ENCODE results near the gene CNTNAP2.

The CNTNAP2 gene

DNA sequence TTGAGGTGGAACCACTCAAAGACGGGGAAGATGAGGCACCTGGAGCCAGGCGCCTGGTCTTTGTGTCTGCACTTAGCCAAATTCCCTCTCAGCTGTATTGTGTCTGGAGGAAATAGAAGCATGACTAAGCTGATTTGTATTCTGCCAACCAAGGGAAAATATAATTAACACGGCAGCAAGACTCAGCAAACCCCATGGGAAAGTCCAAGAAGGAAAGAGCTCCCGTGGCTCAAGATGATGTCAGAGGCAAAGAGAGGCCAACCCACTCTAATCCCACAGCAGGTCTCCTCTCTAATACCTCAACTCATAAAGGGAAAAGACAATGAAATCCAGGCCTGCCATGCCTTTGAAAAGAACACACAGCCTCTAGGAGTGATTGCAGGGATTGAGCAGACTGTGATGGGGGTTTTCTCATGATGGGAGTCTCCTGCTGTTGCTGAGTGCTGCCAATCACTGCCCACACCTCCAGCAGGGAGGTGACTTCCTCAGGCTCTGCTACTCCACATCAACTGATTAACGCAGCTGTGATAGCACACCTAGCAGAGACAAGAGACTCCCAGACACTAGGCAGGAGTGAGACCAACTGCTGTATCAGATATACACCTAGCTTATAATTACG, 2218.5 kb downstream of the CNTNAP2 start:
- DNase-seq, result no peak

DNA sequence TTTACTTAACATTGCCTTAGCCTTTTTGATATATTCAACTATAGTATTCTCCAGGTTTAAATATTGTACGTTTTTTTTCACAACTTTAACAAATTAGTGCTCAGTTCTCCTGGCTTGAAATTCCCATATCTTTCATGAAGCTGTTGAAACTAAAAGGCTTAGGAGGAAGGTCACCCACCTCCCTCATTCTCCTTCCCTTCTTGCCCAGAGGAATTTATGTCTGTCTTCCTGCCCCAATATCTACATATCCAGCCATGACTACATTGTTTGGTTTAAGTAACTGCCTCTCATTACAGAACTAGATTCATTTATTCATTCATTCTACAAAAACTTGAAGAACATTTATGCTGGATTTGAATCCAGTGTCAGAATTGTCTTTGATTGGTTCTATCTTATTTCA, 2219.2 kb downstream of the CNTNAP2 start:
- no peak for DNase-seq

DNA sequence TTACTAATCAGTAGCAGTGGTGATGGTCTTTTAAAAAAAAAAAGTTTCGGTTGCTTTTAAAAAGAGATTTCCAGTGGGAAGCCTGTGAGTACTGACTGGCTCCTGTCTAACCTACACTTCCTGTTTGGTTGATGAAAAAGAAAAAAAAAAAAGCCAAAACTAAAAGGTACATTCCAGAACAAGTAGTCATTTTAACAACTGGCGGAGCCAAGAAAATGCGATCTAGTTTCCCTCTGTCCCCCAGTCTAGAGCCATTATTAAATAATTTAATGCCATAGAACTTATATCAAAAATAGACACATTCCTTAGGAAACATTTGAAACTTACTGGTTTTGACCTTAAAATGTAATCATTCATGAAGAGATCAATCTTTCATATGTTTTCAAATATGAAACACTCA, 2219.8 kb downstream of the CNTNAP2 start:
- no peak for DNase-seq

DNA sequence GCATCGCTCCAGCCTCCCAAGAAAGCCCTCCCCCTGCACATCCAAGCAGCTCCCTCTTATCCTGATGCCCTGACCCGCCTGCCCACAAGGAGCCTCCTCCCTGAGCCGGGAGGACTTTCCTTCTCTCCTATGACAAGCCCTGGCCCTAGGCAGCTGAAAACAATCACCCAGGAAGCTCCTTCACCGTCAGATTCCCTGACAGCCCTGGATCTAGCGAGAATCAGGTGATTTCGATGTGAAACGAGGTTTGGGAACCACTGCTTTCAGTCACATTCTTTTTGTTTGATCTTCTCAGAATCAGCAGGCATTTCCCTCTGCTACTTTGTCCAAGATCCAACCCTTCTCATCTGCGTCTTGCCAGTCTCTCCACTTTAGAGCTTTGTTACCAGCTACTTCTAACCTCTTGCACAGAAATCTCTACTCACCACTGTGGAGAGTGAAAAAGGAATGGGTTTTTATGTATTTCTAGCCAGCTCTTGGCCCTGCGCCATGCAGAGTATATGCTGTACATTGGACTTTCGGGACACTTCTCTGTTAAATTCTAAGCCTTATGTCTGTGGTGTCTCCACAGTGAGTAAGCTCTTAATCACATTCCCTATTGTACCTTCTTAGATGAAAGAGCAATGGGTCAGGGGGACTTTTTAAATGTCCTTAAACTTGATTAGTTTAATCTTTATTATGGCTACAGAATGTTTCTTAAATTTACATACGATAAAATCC, 2220.8 kb downstream of the CNTNAP2 start:
- DNase-seq, result no peak

DNA sequence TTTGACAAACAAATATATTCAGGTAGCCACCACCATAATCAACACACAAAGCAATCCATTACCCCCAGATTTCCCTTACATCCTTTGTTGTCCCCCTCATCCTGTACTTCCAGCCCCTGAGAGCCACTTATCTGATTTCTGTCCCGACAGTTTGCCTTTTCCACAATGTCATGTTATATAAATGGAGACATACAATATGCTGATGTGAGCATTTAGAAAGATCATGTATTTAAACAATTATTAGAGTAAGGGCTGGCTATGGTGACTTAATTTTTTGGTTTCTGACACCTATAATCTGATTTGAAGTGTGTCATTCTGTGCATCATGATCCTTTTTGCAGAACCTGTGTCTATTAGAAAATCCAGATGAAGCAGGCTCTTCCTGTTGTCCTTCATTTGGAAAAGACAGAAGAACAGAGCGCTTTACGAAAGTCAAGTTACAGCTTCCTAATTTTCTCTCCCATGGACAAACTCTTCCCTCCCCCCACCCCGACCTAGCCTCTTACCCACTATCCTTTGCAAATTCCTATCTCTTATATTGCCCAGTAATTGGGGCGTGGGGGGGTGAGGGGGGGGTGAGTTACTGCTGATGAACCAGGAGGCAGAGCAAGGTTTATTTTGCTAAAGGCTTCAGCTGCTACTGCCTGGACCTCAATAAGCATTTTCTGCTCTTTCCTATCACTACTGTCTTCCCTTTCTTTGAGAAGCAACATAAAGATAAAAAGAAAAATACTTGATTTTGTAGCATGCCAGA, 2221.6 kb downstream of the CNTNAP2 start:
- no peak for DNase-seq

DNA sequence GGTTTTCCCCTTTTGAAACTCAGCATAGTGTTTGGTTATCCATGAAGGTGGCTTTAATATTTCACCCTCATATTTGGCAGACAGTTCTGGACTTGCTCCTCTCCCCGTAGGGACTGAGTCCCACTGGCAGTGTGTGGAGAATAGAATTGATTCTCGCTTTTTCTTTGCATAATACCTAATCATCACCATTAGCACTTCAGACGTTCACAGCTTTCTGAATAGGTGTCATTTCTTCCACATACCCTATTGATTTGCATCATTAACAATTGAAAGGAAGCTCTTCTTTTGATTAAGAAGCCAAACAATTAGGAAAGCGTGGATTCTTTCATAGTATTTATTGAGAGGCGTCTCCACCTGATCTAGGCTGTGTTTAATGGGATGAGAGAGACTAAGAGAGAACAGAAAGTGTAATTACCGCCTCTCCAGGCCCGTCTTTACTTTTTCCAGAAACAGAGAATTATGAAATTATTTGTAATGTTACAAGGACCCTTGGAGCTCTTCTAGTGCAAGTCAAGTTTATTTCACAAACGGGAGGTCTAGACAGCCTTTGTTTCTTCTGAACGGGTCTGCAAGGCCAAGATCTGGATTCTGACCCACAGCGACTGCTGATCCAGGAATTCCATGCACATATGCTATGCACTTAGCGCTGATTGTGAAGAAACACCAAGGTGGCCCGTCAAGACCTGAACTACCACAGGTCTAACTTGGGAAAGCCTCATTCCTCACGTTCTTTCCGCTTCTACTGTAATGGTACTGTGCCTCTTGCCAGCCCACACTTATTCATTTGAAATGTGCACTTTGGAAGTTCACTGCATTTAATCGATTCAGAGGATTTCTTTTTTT, 2224.1 kb downstream of the CNTNAP2 start:
- no peak for DNase-seq

DNA sequence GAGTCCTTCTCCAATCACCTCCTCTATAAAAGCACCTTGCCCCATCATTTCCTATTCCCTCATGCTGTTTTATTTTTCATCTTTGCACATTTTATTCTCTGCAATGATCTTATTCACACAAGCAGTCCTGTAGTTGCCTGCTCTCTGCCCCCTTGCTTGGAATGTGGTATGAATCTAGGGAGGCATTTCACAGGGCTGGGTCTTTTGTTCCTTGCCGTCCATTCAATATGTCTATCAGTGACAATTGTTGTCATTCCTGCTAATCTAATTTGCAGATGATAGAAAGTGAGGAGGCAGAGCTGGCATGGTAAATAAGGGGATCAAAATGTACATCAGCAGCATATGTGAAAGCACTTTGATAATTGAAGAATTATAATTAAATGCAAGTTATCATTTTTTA, 2227.8 kb downstream of the CNTNAP2 start:
- DNase-seq, result no peak

DNA sequence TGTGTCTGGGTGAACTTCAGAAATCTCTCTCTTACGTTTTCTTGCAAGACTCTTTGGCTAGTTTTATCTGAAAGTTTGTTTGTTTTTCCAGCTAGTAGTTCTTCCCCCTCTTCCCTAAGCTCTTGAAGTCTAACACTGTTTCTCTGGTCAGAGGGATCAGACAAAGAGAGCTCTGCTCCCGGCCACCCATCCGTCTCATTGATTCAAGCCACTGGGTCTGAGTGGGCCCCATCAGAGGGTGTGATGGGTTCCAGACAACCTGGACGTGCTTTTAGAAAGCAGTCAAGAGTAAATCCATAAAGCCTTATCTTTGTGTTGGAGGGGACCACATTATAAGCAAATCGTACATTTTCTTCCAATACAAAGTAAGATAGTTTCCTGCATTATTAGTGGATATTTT, 2231.4 kb downstream of the CNTNAP2 start:
- no peak for DNase-seq

DNA sequence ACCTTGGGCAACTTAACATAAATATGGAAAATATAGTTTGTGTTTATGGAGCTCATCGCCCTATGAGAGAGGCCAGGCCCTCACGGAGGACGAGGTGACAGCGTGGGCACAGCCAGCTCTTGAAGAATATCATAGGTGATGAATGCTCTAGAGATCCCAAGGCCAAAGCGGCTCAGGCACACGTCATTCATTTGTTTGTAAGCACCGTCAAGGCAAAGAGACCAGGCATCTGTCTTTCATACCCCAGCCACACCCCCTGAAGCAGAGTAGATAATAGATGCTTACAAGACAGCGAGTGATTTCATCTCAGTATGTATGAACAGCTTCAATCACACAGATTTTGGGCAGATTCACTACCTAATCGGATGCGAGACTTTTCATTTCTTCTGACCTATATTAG, 2231.9 kb downstream of the CNTNAP2 start:
- no peak for DNase-seq

DNA sequence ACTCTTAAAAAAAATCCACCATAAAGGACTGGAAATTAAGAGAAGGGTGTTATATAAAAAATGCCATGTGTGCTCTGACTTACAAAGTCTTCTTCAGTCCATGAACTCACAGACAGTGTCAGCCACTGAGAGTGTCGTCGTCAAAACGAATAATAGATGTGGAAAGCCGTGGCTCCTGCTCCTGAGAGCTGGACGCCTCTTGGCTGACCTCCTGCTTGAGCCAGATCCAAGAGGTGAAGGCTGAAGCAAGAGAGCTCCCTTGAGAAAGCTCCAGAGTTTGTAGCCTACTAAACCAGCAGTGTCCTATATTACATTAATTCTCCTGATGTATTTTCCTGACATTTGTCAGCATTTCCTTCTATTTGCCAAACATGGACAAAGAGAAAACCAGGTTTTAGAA, 2239.7 kb downstream of the CNTNAP2 start:
- no peak for DNase-seq

DNA sequence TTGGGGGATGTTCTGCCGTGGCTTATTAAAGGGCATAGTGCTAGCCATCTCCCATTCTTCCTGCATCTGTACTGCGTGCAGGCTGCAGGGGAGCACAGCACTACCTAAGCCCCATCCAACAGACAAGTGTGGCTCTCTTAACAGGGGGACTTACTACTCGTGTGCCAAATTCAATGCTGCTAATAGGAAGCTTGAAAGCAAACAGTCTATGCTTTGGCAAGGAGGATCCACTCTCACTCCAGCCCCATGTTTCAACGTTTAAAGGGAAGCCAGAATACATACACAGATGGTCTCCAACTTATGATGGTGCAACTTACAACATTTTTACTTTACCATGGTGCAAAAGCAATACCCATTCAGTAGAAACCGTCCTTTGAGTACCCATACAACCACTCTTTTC, 2245.9 kb downstream of the CNTNAP2 start:
- no peak for DNase-seq

DNA sequence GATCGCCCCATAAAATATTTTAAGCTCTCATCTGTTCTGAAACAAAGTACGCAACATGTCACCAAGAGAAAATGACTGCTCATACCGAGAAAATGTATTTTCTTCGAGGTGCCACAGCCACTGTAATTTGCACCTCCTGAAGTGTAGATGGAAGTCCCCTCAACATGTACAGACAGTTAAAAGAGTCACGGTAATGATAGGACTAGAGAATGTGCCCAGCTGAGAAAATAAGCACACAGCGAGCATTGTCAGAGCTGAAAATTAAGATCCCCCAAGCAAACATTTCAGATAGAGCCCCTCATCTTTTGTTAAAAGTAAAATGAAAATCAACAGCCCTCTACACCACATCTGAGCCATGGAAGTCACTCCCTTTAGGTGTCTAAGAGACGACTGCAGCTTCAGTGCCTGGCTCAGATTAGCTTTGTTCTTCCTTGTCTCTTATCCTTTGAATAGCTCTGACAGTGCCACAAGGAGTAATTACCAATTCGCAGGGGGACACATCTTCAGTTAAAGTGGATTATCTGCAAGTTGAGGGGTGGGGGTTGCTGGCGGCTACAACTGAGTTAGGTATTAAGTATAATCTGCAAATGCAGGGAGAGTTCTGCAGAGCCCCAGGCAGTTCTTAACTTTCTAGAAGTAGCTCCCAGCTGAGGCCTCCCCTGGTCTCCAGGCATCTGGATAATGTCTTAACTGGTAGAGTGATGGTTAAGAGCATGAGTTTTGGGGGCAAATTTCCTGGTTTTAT, 2251.3 kb downstream of the CNTNAP2 start:
- no peak for DNase-seq

DNA sequence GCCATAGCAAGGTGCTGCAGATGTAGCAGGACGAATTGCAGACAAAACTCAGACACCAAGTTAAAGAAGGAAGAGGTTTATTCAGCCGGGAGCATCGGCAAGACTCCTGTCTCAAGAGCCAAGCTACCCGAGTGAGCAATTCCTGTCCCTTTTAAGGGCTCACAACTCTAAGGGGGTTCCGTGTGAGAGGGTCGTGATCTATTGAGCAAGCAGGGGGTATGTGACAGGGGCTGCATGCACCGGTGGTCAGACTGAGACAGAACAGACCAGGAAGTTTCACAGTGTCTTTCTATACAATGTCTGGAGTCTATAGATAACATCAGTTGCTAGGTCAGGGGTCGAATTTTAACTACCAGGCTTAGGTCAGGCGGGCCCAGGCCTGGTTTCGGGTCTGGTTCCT, 2252.0 kb downstream of the CNTNAP2 start:
- no peak for DNase-seq

DNA sequence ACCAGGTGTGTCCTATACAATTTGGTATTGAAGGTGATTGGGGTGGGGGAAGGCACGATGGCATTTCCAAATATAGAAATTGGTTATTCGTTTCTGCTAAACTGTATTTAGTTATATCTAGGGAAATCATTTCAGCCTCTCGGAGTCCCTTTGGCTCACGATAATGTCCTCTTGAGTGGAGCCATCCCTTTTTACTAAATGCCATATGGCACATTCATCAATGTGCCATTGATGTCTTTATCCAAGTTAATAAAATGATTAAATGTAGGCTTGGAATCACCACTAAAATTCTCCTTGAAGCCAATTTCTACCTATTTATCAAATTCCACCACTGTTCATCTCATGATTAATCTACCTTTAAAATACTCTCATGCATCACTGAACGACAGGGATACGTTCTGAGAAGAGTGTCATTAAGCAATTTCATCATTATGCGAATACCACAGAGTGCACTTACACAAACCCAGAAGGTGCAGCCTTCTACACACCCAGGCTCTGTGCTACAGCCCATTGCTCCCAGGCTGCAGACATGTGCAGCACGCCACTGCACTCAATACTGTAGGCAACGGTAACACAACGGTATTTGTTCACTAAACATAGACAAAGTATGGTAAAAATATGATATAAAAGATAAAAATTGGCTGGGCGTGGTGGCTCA, 2254.8 kb downstream of the CNTNAP2 start:
- DNase-seq, result no peak

DNA sequence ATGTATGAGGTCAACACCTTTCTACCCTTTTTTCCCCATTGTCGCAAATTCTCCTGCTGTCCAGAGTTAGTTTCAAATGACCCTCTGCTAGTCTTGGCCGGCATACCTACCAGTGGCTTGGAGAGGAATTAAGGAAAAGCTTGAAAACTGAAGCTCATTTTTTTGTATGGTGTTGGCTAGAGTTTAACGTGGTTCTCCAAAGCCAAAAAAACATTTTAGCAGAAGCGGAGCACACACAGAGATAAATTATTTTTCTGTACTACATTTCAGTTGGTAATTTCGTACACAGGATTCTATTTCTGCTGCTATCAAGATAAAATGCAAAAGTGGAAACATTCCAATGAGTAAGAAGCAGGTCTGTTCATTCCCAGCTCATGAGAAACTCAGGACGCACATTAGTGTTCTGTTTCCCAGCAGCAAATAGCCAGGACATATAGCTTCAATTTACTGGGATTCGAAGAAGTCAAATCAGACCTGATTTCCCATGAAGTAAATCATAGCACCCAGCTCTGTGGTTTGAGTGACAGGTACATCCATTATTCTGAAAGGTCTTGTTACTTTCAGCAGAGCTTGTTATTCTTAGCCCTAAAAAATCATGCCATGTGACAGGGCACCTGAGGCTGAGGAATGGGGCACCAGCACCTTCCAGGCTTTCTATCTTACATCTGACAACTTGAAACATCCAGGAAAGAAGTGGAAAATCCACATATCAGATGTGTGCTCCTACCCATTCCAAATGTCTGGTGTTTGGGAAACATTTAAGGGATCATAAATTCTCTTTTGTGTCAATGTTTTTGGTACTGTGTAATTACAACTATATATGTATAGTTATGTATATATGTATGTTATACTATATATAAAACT, 2258.0 kb downstream of the CNTNAP2 start:
- no peak for DNase-seq

DNA sequence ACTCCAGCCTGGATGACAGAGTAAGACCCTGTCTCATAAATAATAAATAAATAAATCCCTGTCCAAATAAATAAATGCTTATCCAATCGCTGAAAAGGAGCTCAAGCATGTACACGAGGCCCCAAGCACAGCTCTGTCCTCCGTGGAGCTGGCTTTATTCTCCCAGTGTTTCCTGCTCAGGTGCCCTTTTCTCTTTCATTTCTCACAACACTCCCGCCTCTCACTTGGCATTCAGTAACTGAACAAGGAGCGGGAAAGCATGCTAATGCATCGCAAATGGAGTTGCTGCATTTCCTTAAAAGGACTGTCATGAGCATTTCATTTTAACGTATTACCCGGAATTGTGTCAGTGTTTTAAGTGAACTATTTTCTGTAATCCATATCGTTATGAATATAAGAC, 2263.1 kb downstream of the CNTNAP2 start:
- DNase-seq, result no peak

DNA sequence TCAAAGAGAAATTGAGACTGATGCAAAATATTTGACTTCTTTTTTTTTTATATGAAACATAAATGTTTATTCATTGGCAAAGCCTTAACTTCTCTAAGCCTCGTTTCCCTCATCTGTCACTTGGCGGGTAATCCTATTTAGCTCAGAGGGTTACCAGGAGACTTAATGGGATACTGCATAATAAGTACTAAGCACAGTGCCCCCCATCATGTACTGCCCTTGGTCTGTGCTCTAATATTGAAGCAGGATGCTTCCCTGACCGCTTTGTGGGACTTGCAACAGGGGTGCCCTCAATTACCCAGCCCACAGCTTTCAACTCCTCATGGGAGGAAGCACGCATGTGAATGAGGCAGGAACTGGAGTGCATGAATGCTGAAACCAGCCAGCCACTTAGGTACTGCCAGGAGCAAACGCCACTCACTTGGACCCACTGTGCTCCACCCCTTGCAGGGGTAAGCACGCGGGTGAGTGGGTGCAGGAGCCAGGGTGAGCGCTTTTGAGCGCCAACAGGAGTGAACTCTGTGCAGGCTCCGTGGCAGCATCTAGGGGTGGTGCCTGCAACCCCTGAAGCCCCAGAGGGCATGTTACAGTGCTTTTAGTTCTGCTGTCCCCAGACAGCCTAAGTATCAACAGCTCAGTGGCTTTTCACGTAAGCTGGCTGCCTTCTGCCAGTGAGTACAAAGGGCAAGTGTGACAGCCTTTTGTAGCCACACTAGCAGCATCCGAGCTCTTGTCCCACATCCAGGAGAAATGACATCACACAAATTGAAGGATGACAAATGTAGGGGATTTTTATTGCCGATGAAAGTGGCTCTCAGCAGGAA, 2264.2 kb downstream of the CNTNAP2 start:
- DNase-seq, result no peak

DNA sequence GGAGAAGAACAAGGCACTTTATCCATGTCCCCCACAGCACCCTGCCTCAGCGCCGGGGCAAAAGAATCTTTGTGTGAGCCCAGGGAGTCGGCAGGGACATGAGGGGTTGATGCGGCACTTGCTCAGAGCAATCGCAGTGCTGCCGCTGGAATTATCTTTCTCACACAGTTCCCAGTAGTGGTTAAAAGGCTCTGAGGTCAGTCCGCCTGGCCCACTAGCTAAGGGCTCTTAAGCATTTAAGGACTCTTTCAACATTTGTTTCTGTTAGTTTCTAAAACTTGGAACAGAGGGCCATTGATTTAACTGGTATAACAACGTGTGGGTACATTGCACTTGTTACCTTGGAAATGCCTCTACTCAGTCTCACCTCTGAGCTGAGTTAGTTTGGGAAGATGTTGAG, 2266.0 kb downstream of the CNTNAP2 start:
- no peak for DNase-seq

DNA sequence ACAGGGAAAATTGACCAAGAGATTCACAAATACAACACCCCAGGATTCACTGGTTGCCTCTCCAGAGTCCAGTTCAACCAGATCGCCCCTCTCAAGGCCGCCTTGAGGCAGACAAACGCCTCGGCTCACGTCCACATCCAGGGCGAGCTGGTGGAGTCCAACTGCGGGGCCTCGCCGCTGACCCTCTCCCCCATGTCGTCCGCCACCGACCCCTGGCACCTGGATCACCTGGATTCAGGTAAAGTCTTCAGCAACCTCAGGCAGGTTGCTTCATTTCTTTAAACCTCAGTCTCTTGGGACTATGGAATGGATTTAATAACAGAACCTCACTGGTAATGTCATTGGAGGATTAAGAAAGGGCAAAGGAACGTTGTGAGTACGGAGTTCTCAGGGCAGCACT, 2267.1 kb downstream of the CNTNAP2 start:
- DNase-seq, result no peak

Data from activated CD4-positive, CD25-positive, alpha-beta regulatory T cell (primary cell).